GM12875 (cell line): ENCODE results near the gene PI4KA.

Experiments used
- H3K4me3 ChIP-seq: one replicate; pipeline ENCODE4 v1.5.1; 2011; ENCODE audit warnings: low read depth, low read length, control low read depth
- CTCF ChIP-seq: IDR thresholded peaks from 2 replicates; pipeline ENCODE4 v1.5.1; 2011; ENCODE audit warnings: low read depth, mild to moderate bottlenecking, control low read depth, inconsistent platforms, low read length, moderate library complexity, borderline replicate concordance; ENCODE audit not compliant: insufficient read depth

PI4KA gene

GRCh38 chr22:20660441-20661054, 198.1 kb downstream of the PI4KA start:
- H3K4me3 ChIP-seq = no peak overlapping the region
- TF ChIP-seq CTCF = no peak

- no peak overlapping the region for H3K4me3 ChIP-seq
- no peak for TF ChIP-seq CTCF
Measured at GRCh38 chr22:20659920-20660319, 198.7 kb downstream of the PI4KA start.

GRCh38 chr22:20659258-20659657, 199.4 kb downstream of the PI4KA start:
- no peak for TF ChIP-seq CTCF
- H3K4me3 ChIP-seq = no peak overlapping the region

GRCh38 chr22:20658433-20659222, 200.0 kb downstream of the PI4KA start:
- H3K4me3 ChIP-seq = no peak overlapping the region
- TF ChIP-seq CTCF = no peak

- H3K4me3 ChIP-seq = no peak overlapping the region
- no peak for TF ChIP-seq CTCF
Measured at GRCh38 chr22:20657963-20658362, 200.6 kb downstream of the PI4KA start.
